ENCODE results near the gene MFN2. TPM values are rescaled to one million over a fixed set of nuclear protein-coding genes. Genes with fewer than 3 reads are reported as not detected.

The MFN2 gene
- total and polyA plus RNA-seq, 2 donors, result 26.6 to 88.6 TPM

GRCh38 chr1:11946647-11947046, 33.6 kb upstream of the MFN2 start:
- no peak overlapping the region for H3K27ac ChIP-seq (ENCODE audit: low read depth)
- no peaks in the 10 kb centered on the region for H3K36me3 ChIP-seq (ENCODE audit: insufficient read depth)
- no peak overlapping the region for H3K4me3 ChIP-seq (ENCODE audit: low read depth, low read length)
- 91% methylated on average over 3 of the region's 3 CpGs for WGBS
- no peak for DNase-seq (ENCODE audit: extremely low spot score)
- H3K4me1 ChIP-seq (ENCODE audit: insufficient read depth), result no peaks in the 10 kb centered on the region

GRCh38 chr1:11948822-11949458, 31.3 kb upstream of the MFN2 start:
- no peak for DNase-seq (ENCODE audit: extremely low spot score)
- WGBS, result 93% methylated on average over 6 of the region's 6 CpGs
- Histone ChIP-seq H3K4me3 (ENCODE audit: low read depth, low read length) (no peak overlapping the region), H3K27ac (ENCODE audit: low read depth) (no peak overlapping the region), H3K4me1 (ENCODE audit: insufficient read depth) (no peaks in the 10 kb centered on the region), H3K36me3 (ENCODE audit: insufficient read depth) (no peaks in the 10 kb centered on the region)

- WGBS, result 94% methylated on average over 2 of the region's 2 CpGs
- H3K4me3 ChIP-seq (ENCODE audit: low read depth, low read length), result no peak overlapping the region
- H3K4me1 ChIP-seq (ENCODE audit: insufficient read depth), result no peaks in the 10 kb centered on the region
- H3K36me3 ChIP-seq (ENCODE audit: insufficient read depth), result peaks cover 2% of the 10 kb centered on the region
- no peak for DNase-seq (ENCODE audit: extremely low spot score)
- no peak overlapping the region for H3K27ac ChIP-seq (ENCODE audit: low read depth)
Observed at GRCh38 chr1:11951901-11952300, 28.3 kb upstream of the MFN2 start.

- 76% methylated on average over 11 of the region's 11 CpGs for WGBS
Observed at GRCh38 chr1:11952455-11953109, 27.7 kb upstream of the MFN2 start.

GRCh38 chr1:11955221-11955620, 25.0 kb upstream of the MFN2 start:
- Histone ChIP-seq H3K4me1 (ENCODE audit: insufficient read depth) (no peaks in the 10 kb centered on the region), H3K4me3 (ENCODE audit: low read depth, low read length) (no peak overlapping the region), H3K27ac (ENCODE audit: low read depth) (no peak overlapping the region), H3K36me3 (ENCODE audit: insufficient read depth) (peaks cover 2% of the 10 kb centered on the region)
- 83% methylated on average over 6 of the region's 6 CpGs for WGBS
- no peak for DNase-seq (ENCODE audit: extremely low spot score)

More at GRCh38 chr1:11952455-11953109, 27.7 kb upstream of the MFN2 start:
- H3K27ac ChIP-seq (ENCODE audit: low read depth), result no peak overlapping the region
- peaks cover 2% of the 10 kb centered on the region for H3K36me3 ChIP-seq (ENCODE audit: insufficient read depth)
- H3K4me3 ChIP-seq (ENCODE audit: low read depth, low read length), result no peak overlapping the region
- DNase-seq (ENCODE audit: extremely low spot score), result no peak
- H3K4me1 ChIP-seq (ENCODE audit: insufficient read depth), result no peaks in the 10 kb centered on the region

GRCh38 chr1:11957398-11957797, 22.8 kb upstream of the MFN2 start:
- DNase-seq (ENCODE audit: extremely low spot score), result no peak
- peaks cover 2% of the 10 kb centered on the region for H3K36me3 ChIP-seq (ENCODE audit: insufficient read depth)
- no peaks in the 10 kb centered on the region for H3K4me1 ChIP-seq (ENCODE audit: insufficient read depth)
- H3K27ac ChIP-seq (ENCODE audit: low read depth), result no peak overlapping the region
- H3K4me3 ChIP-seq (ENCODE audit: low read depth, low read length), result no peak overlapping the region
- 86% methylated on average over 5 of the region's 5 CpGs for WGBS

GRCh38 chr1:11957897-11958296, 22.3 kb upstream of the MFN2 start:
- H3K4me1 ChIP-seq (ENCODE audit: insufficient read depth), result no peaks in the 10 kb centered on the region
- H3K4me3 ChIP-seq (ENCODE audit: low read depth, low read length), result no peak overlapping the region
- no peak for DNase-seq (ENCODE audit: extremely low spot score)
- H3K27ac ChIP-seq (ENCODE audit: low read depth), result no peak overlapping the region
- peaks cover 2% of the 10 kb centered on the region for H3K36me3 ChIP-seq (ENCODE audit: insufficient read depth)
- WGBS, result 93% methylated on average over 12 of the region's 12 CpGs

GRCh38 chr1:11960276-11960675, 20.0 kb upstream of the MFN2 start:
- no peaks in the 10 kb centered on the region for H3K36me3 ChIP-seq (ENCODE audit: insufficient read depth)
- no peak overlapping the region for H3K27ac ChIP-seq (ENCODE audit: low read depth)

GRCh38 chr1:11960715-11961114, 19.5 kb upstream of the MFN2 start:
- Histone ChIP-seq H3K27ac (ENCODE audit: low read depth) (no peak overlapping the region), H3K4me3 (ENCODE audit: low read depth, low read length) (no peak overlapping the region), H3K36me3 (ENCODE audit: insufficient read depth) (no peaks in the 10 kb centered on the region), H3K4me1 (ENCODE audit: insufficient read depth) (no peaks in the 10 kb centered on the region)
- no peak for DNase-seq (ENCODE audit: extremely low spot score)
- WGBS, result 82% methylated on average over 6 of the region's 6 CpGs

More at GRCh38 chr1:11960276-11960675, 20.0 kb upstream of the MFN2 start:
- Histone ChIP-seq H3K4me1 (ENCODE audit: insufficient read depth) (no peaks in the 10 kb centered on the region), H3K4me3 (ENCODE audit: low read depth, low read length) (no peak overlapping the region)
- WGBS, result 92% methylated on average over 5 of the region's 5 CpGs
- DNase-seq (ENCODE audit: extremely low spot score), result no peak

GRCh38 chr1:11961230-11961629, 19.0 kb upstream of the MFN2 start:
- H3K4me3 ChIP-seq (ENCODE audit: low read depth, low read length), result no peak overlapping the region
- H3K36me3 ChIP-seq (ENCODE audit: insufficient read depth), result no peaks in the 10 kb centered on the region
- 32% methylated on average over 4 of the region's 4 CpGs for WGBS
- no peak overlapping the region for H3K27ac ChIP-seq (ENCODE audit: low read depth)
- DNase-seq (ENCODE audit: extremely low spot score), result no peak
- no peaks in the 10 kb centered on the region for H3K4me1 ChIP-seq (ENCODE audit: insufficient read depth)

GRCh38 chr1:11963622-11964021, 16.6 kb upstream of the MFN2 start:
- no peak for DNase-seq (ENCODE audit: extremely low spot score)
- 66% methylated on average over 3 of the region's 3 CpGs for WGBS
- Histone ChIP-seq H3K36me3 (ENCODE audit: insufficient read depth) (no peaks in the 10 kb centered on the region), H3K4me1 (ENCODE audit: insufficient read depth) (no peaks in the 10 kb centered on the region), H3K27ac (ENCODE audit: low read depth) (no peak overlapping the region), H3K4me3 (ENCODE audit: low read depth, low read length) (no peak overlapping the region)

- Histone ChIP-seq H3K27ac (ENCODE audit: low read depth) (no peak overlapping the region), H3K4me3 (ENCODE audit: low read depth, low read length) (no peak overlapping the region), H3K4me1 (ENCODE audit: insufficient read depth) (no peaks in the 10 kb centered on the region), H3K36me3 (ENCODE audit: insufficient read depth) (no peaks in the 10 kb centered on the region)
- 91% methylated on average over 12 of the region's 12 CpGs for WGBS
- no peak for DNase-seq (ENCODE audit: extremely low spot score)
Observed at GRCh38 chr1:11964656-11965055, 15.6 kb upstream of the MFN2 start.

GRCh38 chr1:11967028-11967547, 13.2 kb upstream of the MFN2 start:
- no peak overlapping the region for H3K4me3 ChIP-seq (ENCODE audit: low read depth, low read length)
- WGBS, result 51% methylated on average over 6 of the region's 6 CpGs
- H3K27ac ChIP-seq (ENCODE audit: low read depth), result no peak overlapping the region
- DNase-seq (ENCODE audit: extremely low spot score), result no peak
- H3K36me3 ChIP-seq (ENCODE audit: insufficient read depth), result no peaks in the 10 kb centered on the region
- H3K4me1 ChIP-seq (ENCODE audit: insufficient read depth), result no peaks in the 10 kb centered on the region

- H3K27ac ChIP-seq (ENCODE audit: low read depth), result no peak overlapping the region
- H3K4me1 ChIP-seq (ENCODE audit: insufficient read depth), result no peaks in the 10 kb centered on the region
- no peak overlapping the region for H3K4me3 ChIP-seq (ENCODE audit: low read depth, low read length)
- 90% methylated on average over 17 of the region's 17 CpGs for WGBS
- DNase-seq (ENCODE audit: extremely low spot score), result no peak
- H3K36me3 ChIP-seq (ENCODE audit: insufficient read depth), result no peaks in the 10 kb centered on the region
Observed at GRCh38 chr1:11970441-11971185, 9.6 kb upstream of the MFN2 start.

Measured in urinary bladder (tissue), 4 donors.